ENCODE measurements around the gene LAMA4.

GRCh38 chr6:112279031-112279935 lies 24.9 kb upstream of the LAMA4 start:
- TF ChIP-seq CTCF (IDR thresholded peaks at IDR 0.05) (no peak), EP300 (IDR thresholded peaks at IDR 0.05) (no peak)
